ENCODE data around the gene KRT10. TPM values are rescaled to one million over a fixed set of nuclear protein-coding genes. Genes with fewer than 3 reads are reported as not detected.

The KRT10 gene
- polyA plus RNA-seq, 1 of the 3 experiments (the other 2 are of a cell fraction) = 31.6 TPM

- Histone ChIP-seq H2AFZ (ENCODE audit: low read depth) (no peak overlapping the region), H3K36me3 (replicated peaks in 1 of 2; ENCODE audit: control insufficient read depth in 1 of 2, insufficient read depth in 2 of 2, low read length in 1 of 2) (no peaks in the 10 kb centered on the region), H3F3A (replicated peaks; ENCODE audit: insufficient read depth) (no peaks in the 10 kb centered on the region), H3K9me2 (no peaks in the 10 kb centered on the region), H3K9me3 (no peaks in the 10 kb centered on the region), H3K27me3 (ENCODE audit: insufficient read depth) (peaks cover 45% of the 10 kb centered on the region), H3K4me3 (ENCODE audit: low read depth in 2 of 2, low read length in 1 of 2) (no peak overlapping the region), H3K4me2 (no peak overlapping the region), H3K9ac (no peak overlapping the region), H3K27ac (ENCODE audit: low read depth in 2 of 2, low read length in 1 of 2) (no peak overlapping the region), H3K4me1 (ENCODE audit: control insufficient read depth in 1 of 2, insufficient read depth in 2 of 2, low read depth in 1 of 2, low read length in 1 of 2) (no peaks in the 10 kb centered on the region), H3K79me2 (ENCODE audit: insufficient read depth) (no peaks in the 10 kb centered on the region), H4K20me1 (ENCODE audit: insufficient read depth) (no peaks in the 10 kb centered on the region)
- 16% methylated on average over 6 of the region's 6 CpGs for WGBS (ENCODE audit: low lambda C conversion rate)
- DNase-seq = no peak
- TF ChIP-seq MXI1 (IDR thresholded peaks at IDR 0.05; ENCODE audit: low read depth, low read length) = no peak
- no peak for TF ChIP-seq RXRA (IDR thresholded peaks at IDR 0.05; ENCODE audit: borderline replicate concordance, low read depth)
- TF ChIP-seq TCF12 (IDR thresholded peaks at IDR 0.05) = no peak
- no peak for TF ChIP-seq ZBTB33 (IDR thresholded peaks at IDR 0.05; ENCODE audit: borderline replicate concordance, low read depth)
- TF ChIP-seq GATA2 (CRISPR knock-in tag; IDR thresholded peaks at IDR 0.05) = no peak
- TF ChIP-seq GABPA (IDR thresholded peaks at IDR 0.05; ENCODE audit: low read depth) = no peak
- no peak for TF ChIP-seq IRF3 (IDR thresholded peaks at IDR 0.05; ENCODE audit: low read depth, low read length)
- no peak for TF ChIP-seq NFIC (IDR thresholded peaks at IDR 0.05; ENCODE audit: borderline replicate concordance)
- no peak for TF ChIP-seq TAF1 (IDR thresholded peaks at IDR 0.05; ENCODE audit: borderline replicate concordance, low read depth, low read length)
- no peak for TF ChIP-seq PBX3 (IDR thresholded peaks at IDR 0.05)
- no peak for TF ChIP-seq FOXM1 (IDR thresholded peaks at IDR 0.05; ENCODE audit: low read depth)
- no peak for TF ChIP-seq RAD21 (IDR thresholded peaks at IDR 0.05; ENCODE audit: low read length)
- no peak for TF ChIP-seq FOSL2 (IDR thresholded peaks at IDR 0.05; ENCODE audit: borderline replicate concordance, low read depth)
- no peak for TF ChIP-seq USF2 (IDR thresholded peaks at IDR 0.05; ENCODE audit: borderline replicate concordance, low read depth, low read length)
- POLR2A ChIA-PET = no interaction called here
- CTCF ChIA-PET = interaction anchor here (1.4 to 2.8 kb wide), 2 partner anchors 9 to 852 kb away, joined by 5 to 11 read pairs; no protein-coding TSS in a partner anchor
Measured at GRCh38 chr17:40810494-40810893, 11.9 kb downstream of the KRT10 start.

Data from SK-N-SH (cell line).